Neural cell (in vitro differentiated cells): ENCODE measurements around the gene CIROP. TPM values are rescaled to one million over a fixed set of nuclear protein-coding genes. Genes with fewer than 3 reads are reported as not detected.

Experiments used
- H2AFZ ChIP-seq: fragments of 200-600, 300-800 bp; sonication (generic), shearing (Covaris generic); 2 replicates; pipeline ENCODE4 v1.6.0; 2014; ENCODE audit warnings: low read depth, mild to moderate bottlenecking, antibody characterized with exemption, low read length, moderate library complexity
- H3F3A ChIP-seq: fragments of 200-600 bp; shearing (Covaris generic); 2 replicates; pipeline ENCODE4 v1.6.1; 2016; ENCODE audit warnings: mild to moderate bottlenecking, moderate library complexity, mixed read lengths, antibody characterized with exemption, low read length; ENCODE audit not compliant: insufficient read depth, poor library complexity, severe bottlenecking
- H3K27ac ChIP-seq: fragments of 200-600, 300-800 bp; sonication (generic), shearing (Covaris generic); 2 replicates; pipeline ENCODE4 v1.5.1; 2014; ENCODE audit warnings: mild to moderate bottlenecking, low read length, moderate library complexity
- H3K27me3 ChIP-seq: fragments of 300-800, 200-600 bp; sonication (generic), shearing (Covaris generic); 2 replicates; pipeline ENCODE4 v1.6.0; 2014; ENCODE audit warnings: mild to moderate bottlenecking, low read depth, low read length, moderate library complexity; ENCODE audit not compliant: insufficient read depth
- H3K36me3 ChIP-seq: fragments of 300-800, 200-600 bp; sonication (generic), shearing (Covaris generic); 2 replicates; pipeline ENCODE4 v1.5.1; 2014; ENCODE audit warnings: mild to moderate bottlenecking, antibody characterized with exemption, low read length, moderate library complexity; ENCODE audit not compliant: insufficient read depth
- H3K4me2 ChIP-seq: fragments of 300-800, 200-600 bp; sonication (generic), shearing (Covaris generic); 2 replicates; pipeline ENCODE4 v1.6.0; 2014; ENCODE audit warnings: mild to moderate bottlenecking, low read length
- H3K4me3 ChIP-seq: fragments of 300-800, 200-600 bp; sonication (generic), shearing (Covaris generic); 2 replicates; pipeline ENCODE4 v1.5.1; 2014; ENCODE audit warnings: mild to moderate bottlenecking, low read length, moderate library complexity
- H3K79me2 ChIP-seq: fragments of 200-600 bp; shearing (Covaris generic); replicated peaks from 2 replicates; pipeline ENCODE4 v1.6.0; 2014; ENCODE audit warnings: mild to moderate bottlenecking, low read length, moderate library complexity; ENCODE audit not compliant: insufficient read depth
- H3K9ac ChIP-seq: fragments of 300-800, 200-600 bp; sonication (generic), shearing (Covaris generic); 2 replicates; pipeline ENCODE4 v1.6.1; 2016; ENCODE audit warnings: mild to moderate bottlenecking, low read length, mixed read lengths
- H3K9me2 ChIP-seq: fragments of 200-600 bp; shearing (Covaris generic); 2 replicates; pipeline ENCODE4 v1.6.1; 2016; ENCODE audit warnings: mild to moderate bottlenecking, low read length, mixed read lengths; ENCODE audit not compliant: insufficient read depth
- H3K9me3 ChIP-seq: fragments of 200-600, 300-800 bp; sonication (generic), shearing (Covaris generic); 2 replicates; pipeline ENCODE4 v1.6.1; 2016; ENCODE audit warnings: mild to moderate bottlenecking, mixed run types, low read length, moderate library complexity, mixed read lengths
- H4K20me1 ChIP-seq: fragments of 200-600 bp; shearing (Covaris generic); 2 replicates; pipeline ENCODE4 v1.6.1; 2016; ENCODE audit warnings: mild to moderate bottlenecking, mixed run types; ENCODE audit not compliant: insufficient read depth
- EP300 ChIP-seq: fragments of 450-650 bp; conservative IDR thresholded peaks from 2 replicates; pipeline ENCODE4 v1.6.1; 2014; ENCODE audit warnings: antibody characterized with exemption, mild to moderate bottlenecking, moderate library complexity; ENCODE audit not compliant: poor library complexity, severe bottlenecking
- EZH2 ChIP-seq: fragments of 200-600, 300-800 bp; shearing (Covaris generic), sonication (generic); IDR thresholded peaks from 2 replicates; pipeline ENCODE4 v1.6.1; 2014; ENCODE audit warnings: antibody characterized with exemption, low read length, borderline replicate concordance, mild to moderate bottlenecking; ENCODE audit not compliant: insufficient read depth, poor library complexity, severe bottlenecking
- MXI1 ChIP-seq: fragments of 450-650 bp; conservative IDR thresholded peaks from 2 replicates; pipeline ENCODE4 v1.6.1; 2014; ENCODE audit warnings: antibody characterized with exemption, mild to moderate bottlenecking; ENCODE audit not compliant: poor library complexity, severe bottlenecking
- POLR2AphosphoS5 ChIP-seq: IDR thresholded peaks from 2 replicates; pipeline ENCODE4 v1.6.1; 2012
- RAD21 ChIP-seq: fragments of 450-650 bp; conservative IDR thresholded peaks from 2 replicates; pipeline ENCODE4 v1.6.1; 2014; ENCODE audit warnings: antibody characterized with exemption, mild to moderate bottlenecking, moderate library complexity
- SMC3 ChIP-seq: fragments of 450-650 bp; conservative IDR thresholded peaks from 2 replicates; pipeline ENCODE4 v1.6.1; 2014; ENCODE audit warnings: antibody characterized with exemption, mild to moderate bottlenecking, moderate library complexity; ENCODE audit not compliant: poor library complexity
- TAF1 ChIP-seq: IDR thresholded peaks from 2 replicates; pipeline ENCODE4 v1.6.1; 2012; ENCODE audit warnings: low read depth
- polyA plus RNA-seq: library from polyadenylated mRNA; depleted of rRNA; stranded (reverse); fragments of >200 nt; gene quantifications from 2 replicates; pipeline ENCODE4 v1.2.3, GENCODE V29; 2014
- TF ChIP-seq, protein P1 (sequence below): fragments of 450-650 bp; IDR thresholded peaks from 2 replicates; pipeline ENCODE4 v1.5.1; 2014; ENCODE audit warnings: antibody characterized with exemption, mild to moderate bottlenecking, moderate library complexity; ENCODE audit not compliant: poor library complexity, severe bottlenecking
- TF ChIP-seq, protein P2 (sequence below): IDR thresholded peaks from 2 replicates; pipeline ENCODE4 v1.6.1; 2012; ENCODE audit warnings: borderline replicate concordance

Gene CIROP
- polyA plus RNA-seq, 1 donor from 2014 or later: not detected

DNA sequence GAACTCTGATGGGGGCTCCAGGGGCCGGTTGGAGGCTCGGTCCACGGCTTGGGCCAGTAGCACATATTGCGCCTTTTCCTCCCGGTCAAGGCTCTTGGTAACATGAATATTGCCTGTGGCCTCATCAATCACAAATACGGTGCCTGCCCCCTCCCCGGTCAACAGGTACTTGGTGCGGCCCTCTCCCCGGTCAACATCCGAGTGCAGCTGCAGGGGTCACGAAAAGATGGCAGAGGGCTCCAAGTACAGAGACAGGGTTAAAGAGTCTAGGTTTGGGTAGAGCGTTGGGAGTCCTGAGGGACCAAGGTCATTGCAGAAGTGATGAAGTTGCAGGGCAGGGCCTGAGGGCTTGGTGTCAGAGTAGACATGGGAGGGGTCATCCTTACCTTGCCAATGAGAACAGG, 49.6 kb downstream of the CIROP start:
- Histone ChIP-seq H2AFZ (no peak overlapping the region), H3K4me2 (no peak overlapping the region), H3K9ac (no peak overlapping the region), H3F3A (no peaks in the 10 kb centered on the region), H3K9me3 (no peaks in the 10 kb centered on the region), H3K36me3 (no peaks in the 10 kb centered on the region), H4K20me1 (no peaks in the 10 kb centered on the region), H3K9me2 (no peaks in the 10 kb centered on the region), H3K27ac (no peak overlapping the region), H3K27me3 (no peaks in the 10 kb centered on the region), H3K79me2 (peaks cover 6% of the 10 kb centered on the region), H3K4me3 (no peak overlapping the region)
- TF ChIP-seq POLR2AphosphoS5 (no peak), EP300 (no peak), MXI1 (no peak), RAD21 (no peak), TAF1 (no peak)
- TF ChIP-seq, protein P1, sequence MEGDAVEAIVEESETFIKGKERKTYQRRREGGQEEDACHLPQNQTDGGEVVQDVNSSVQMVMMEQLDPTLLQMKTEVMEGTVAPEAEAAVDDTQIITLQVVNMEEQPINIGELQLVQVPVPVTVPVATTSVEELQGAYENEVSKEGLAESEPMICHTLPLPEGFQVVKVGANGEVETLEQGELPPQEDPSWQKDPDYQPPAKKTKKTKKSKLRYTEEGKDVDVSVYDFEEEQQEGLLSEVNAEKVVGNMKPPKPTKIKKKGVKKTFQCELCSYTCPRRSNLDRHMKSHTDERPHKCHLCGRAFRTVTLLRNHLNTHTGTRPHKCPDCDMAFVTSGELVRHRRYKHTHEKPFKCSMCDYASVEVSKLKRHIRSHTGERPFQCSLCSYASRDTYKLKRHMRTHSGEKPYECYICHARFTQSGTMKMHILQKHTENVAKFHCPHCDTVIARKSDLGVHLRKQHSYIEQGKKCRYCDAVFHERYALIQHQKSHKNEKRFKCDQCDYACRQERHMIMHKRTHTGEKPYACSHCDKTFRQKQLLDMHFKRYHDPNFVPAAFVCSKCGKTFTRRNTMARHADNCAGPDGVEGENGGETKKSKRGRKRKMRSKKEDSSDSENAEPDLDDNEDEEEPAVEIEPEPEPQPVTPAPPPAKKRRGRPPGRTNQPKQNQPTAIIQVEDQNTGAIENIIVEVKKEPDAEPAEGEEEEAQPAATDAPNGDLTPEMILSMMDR: no peak

DNA sequence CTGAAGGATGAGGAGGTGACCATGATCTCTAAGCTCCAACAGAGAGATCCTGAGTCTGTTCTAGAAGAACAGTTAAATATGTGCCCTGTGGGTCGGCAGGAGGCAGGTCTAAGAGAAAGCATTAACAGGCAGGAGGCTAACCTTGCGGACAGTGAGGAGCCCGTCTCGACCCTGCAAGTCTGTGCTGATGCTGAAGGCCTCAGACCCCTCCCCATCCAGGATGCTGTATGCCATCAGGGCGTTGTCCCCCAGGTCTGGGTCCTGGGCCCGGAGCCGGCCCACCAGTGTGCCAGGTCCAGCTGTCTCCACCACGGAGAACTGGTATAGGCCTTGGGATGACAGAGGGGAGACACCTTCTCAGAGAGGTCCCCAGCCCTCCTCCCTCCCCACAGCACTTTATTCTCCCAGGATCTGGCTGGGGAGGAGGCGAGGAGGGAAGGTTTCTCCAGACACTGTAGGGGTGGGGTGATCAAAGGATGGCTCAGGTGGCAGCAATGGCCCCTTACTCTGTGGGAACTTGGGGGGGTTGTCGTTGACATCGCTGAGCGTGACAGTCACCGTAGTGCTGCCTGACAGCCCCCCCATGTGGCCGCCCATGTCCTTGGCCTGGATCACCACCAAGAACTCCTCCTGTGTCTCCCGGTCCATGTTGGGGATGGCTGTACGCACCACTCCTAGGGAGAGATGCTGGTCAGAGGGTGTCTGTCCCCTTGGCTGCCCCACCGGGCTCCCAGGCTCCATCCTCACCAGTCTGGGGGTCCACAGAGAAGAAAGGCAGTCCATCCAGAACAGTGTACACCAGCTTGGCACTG, 50.6 kb downstream of the CIROP start:
- Histone ChIP-seq H3F3A (no peaks in the 10 kb centered on the region), H3K4me3 (no peak overlapping the region), H3K9me3 (no peaks in the 10 kb centered on the region), H3K27me3 (no peaks in the 10 kb centered on the region), H3K9ac (no peak overlapping the region), H3K36me3 (no peaks in the 10 kb centered on the region), H3K27ac (no peak overlapping the region), H3K79me2 (peaks cover 6% of the 10 kb centered on the region), H3K4me2 (no peak overlapping the region), H3K9me2 (no peaks in the 10 kb centered on the region), H2AFZ (no peak overlapping the region), H4K20me1 (no peaks in the 10 kb centered on the region)
- TF ChIP-seq SMC3 (peak; percentile 63), EP300 (no peak), POLR2AphosphoS5 (no peak), MXI1 (no peak), TAF1 (no peak), EZH2 (no peak), RAD21 (peak; percentile 54)
- TF ChIP-seq, protein P2, sequence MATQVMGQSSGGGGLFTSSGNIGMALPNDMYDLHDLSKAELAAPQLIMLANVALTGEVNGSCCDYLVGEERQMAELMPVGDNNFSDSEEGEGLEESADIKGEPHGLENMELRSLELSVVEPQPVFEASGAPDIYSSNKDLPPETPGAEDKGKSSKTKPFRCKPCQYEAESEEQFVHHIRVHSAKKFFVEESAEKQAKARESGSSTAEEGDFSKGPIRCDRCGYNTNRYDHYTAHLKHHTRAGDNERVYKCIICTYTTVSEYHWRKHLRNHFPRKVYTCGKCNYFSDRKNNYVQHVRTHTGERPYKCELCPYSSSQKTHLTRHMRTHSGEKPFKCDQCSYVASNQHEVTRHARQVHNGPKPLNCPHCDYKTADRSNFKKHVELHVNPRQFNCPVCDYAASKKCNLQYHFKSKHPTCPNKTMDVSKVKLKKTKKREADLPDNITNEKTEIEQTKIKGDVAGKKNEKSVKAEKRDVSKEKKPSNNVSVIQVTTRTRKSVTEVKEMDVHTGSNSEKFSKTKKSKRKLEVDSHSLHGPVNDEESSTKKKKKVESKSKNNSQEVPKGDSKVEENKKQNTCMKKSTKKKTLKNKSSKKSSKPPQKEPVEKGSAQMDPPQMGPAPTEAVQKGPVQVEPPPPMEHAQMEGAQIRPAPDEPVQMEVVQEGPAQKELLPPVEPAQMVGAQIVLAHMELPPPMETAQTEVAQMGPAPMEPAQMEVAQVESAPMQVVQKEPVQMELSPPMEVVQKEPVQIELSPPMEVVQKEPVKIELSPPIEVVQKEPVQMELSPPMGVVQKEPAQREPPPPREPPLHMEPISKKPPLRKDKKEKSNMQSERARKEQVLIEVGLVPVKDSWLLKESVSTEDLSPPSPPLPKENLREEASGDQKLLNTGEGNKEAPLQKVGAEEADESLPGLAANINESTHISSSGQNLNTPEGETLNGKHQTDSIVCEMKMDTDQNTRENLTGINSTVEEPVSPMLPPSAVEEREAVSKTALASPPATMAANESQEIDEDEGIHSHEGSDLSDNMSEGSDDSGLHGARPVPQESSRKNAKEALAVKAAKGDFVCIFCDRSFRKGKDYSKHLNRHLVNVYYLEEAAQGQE: no peak
- TF ChIP-seq, protein P1: peak; percentile 52
